RPMI7951 (cell line): Measurements from ENCODE around the gene CBARP. TPM values are rescaled to one million over a fixed set of nuclear protein-coding genes. Genes with fewer than 3 reads are reported as not detected.

Experiments used
- DNase-seq: peaks from one replicate; pipeline ENCODE4 v3.0.0-alpha.2; 2012; ENCODE audit warnings: low read depth
- total RNA-seq: library from RNA; depleted of rRNA; stranded (reverse); fragments of >200 nt; shearing (Covaris generic); gene quantifications from 2 replicates; pipeline ENCODE4 v1.2.3, GENCODE V29; 2014

The CBARP gene
- total RNA-seq, 1 experiment from 2014 or later: 0.48 TPM

- no peak for DNase-seq
Observed at GRCh38 chr19:1275976-1276627, 38.3 kb upstream of the CBARP start.

- DNase-seq: peak; percentile 96
Observed at GRCh38 chr19:1275260-1275975, 37.6 kb upstream of the CBARP start, which contains the start of gene FAM174C. Gene FAM174C, plus strand, starts transcription at chr19:1275530. Its CDS starts 20 bp downstream, at chr19:1275550.

GRCh38 chr19:1274852-1275259 lies 37.1 kb upstream of the CBARP start:
- no peak for DNase-seq

GRCh38 chr19:1274081-1274851 lies 36.5 kb upstream of the CBARP start:
- no peak for DNase-seq

GRCh38 chr19:1273263-1274041 lies 35.6 kb upstream of the CBARP start:
- no peak for DNase-seq

- no peak for DNase-seq
Observed at GRCh38 chr19:1272423-1273262, 34.8 kb upstream of the CBARP start.

- DNase-seq: no peak
Observed at GRCh38 chr19:1271528-1272422, 34.0 kb upstream of the CBARP start.

GRCh38 chr19:1270854-1271527 lies 33.2 kb upstream of the CBARP start:
- no peak for DNase-seq

- DNase-seq: no peak
Observed at GRCh38 chr19:1270213-1270853, 32.5 kb upstream of the CBARP start.

- DNase-seq: peak; percentile 92
Observed at GRCh38 chr19:1269478-1270212, 31.8 kb upstream of the CBARP start.

GRCh38 chr19:1269065-1269477 lies 31.3 kb upstream of the CBARP start, which contains the start of gene CIRBP:
Gene CIRBP, plus strand, starts transcription at chr19:1269332. Its CDS starts 1,602 bp downstream, at chr19:1270934.
- DNase-seq: peak; percentile 98

- DNase-seq: no peak
Observed at GRCh38 chr19:1268226-1269064, 30.6 kb upstream of the CBARP start.

- DNase-seq: no peak
Observed at GRCh38 chr19:1267477-1268225, 29.8 kb upstream of the CBARP start.

GRCh38 chr19:1266916-1267476 lies 29.2 kb upstream of the CBARP start:
- DNase-seq: peak; percentile 58

- peak; percentile 96 for DNase-seq
Observed at GRCh38 chr19:1266129-1266915, 28.5 kb upstream of the CBARP start.
